ENCODE measurements around the gene PELI3.

DNA sequence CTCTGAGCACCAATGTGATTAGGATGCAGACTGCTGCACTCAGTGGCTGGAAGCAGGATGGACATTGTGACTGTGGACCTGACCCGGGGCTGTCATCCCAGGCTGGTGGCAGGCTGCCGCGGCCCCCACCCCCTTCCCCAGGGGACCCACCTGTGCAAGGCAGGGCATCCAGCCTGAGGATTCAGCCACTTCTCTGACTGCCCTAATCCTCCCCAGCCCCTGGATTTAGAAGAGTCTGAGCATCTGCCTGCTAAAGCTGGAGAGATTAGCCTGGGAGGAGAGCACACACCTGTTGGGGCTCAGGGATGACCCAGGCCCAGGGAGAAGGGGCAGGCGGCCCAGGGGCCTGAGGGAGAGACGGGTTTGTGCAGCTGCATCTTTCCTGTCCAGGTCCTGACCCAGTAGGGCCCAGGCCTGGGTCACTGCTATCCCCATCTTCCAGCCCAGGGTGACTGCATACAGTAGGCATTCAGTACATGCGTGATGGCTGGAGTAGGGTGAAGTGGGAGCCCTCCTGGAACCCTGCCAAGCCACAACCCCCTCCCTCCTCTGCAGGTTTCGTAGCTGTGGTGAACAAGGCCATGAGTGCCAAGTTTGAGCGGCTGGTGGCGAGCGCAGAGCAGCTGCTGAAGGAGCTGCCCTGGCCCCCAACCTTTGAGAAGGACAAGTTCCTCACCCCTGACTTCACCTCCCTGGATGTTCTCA is 25.6 kb downstream of the PELI3 start:
- TF ChIP-seq CTCF (conservative IDR thresholded peaks at IDR 0.05; ENCODE audit: low read length) (no peak), EZH2phosphoT487 (IDR thresholded peaks at IDR 0.05; ENCODE audit: borderline replicate concordance, low read depth, low read length) (no peak)
